HCT116 (cell line): ENCODE results near the gene GRHL1. TPM values are rescaled to one million over a fixed set of nuclear protein-coding genes. Genes with fewer than 3 reads are reported as not detected.

Experiments used
- ATAC-seq: fragments of 200-7000 bp; cut with Tn5 transposase; 2 replicates; pipeline ENCODE4 v1.9.1; 2020; ENCODE audit warnings: mild to moderate bottlenecking, moderate library complexity
- BruUV-seq: library from RNA; stranded (reverse); fragments of 400-500 nt; replicated peaks from 2 replicates; lab custom pipeline; 2021; lab: Mats Ljungman, UMichigan
- CTCF ChIA-PET: fragments of 300-600 bp; sonication (Branson Sonifier 250); formaldehyde crosslinking; loops from one replicate; lab custom pipeline; 2021; ENCODE audit warnings: antibody characterized with exemption; lab: Charles Lee
- POLR2A ChIA-PET: fragments of 300-600, 350-600 bp; sonication (Branson Sonifier 250); formaldehyde crosslinking; loops from one replicate; lab custom pipeline; 2021; ENCODE audit warnings: antibody characterized with exemption; lab: Charles Lee
- RAD21 ChIA-PET, 2 experiments: fragments of 300-600 bp; sonication (Branson Sonifier 250); formaldehyde crosslinking; loops; one replicate each; lab custom pipeline; 2023; ENCODE audit warnings: low total read pairs in 2 of 2; ENCODE audit not compliant: uncharacterized antibody in 2 of 2, unreplicated experiment in 2 of 2, low non-redundant PET in 1 of 2; lab: Charles Lee
- DNase-seq: peaks from one replicate; pipeline ENCODE4 v3.0.0-alpha.2; 2010; ENCODE audit warnings: low read depth, low spot score
- H2AFZ ChIP-seq: fragments of 200-600 bp; shearing (Covaris generic), sonication (generic); 2 replicates; pipeline ENCODE4 v1.6.1; 2017; ENCODE audit warnings: low read depth, mixed run types, mixed read lengths, antibody characterized with exemption, low read length; ENCODE audit not compliant: poor library complexity, severe bottlenecking
- H3K27ac ChIP-seq: 2 replicates; pipeline ENCODE4 v1.5.1; 2012; ENCODE audit warnings: low read depth, low read length
- H3K27me3 ChIP-seq: fragments of 200-600 bp; sonication (generic); 2 replicates; pipeline ENCODE4 v1.6.1; 2016; ENCODE audit warnings: mixed run types, low read length, mixed read lengths; ENCODE audit not compliant: insufficient read depth
- H3K36me3 ChIP-seq, 2 experiments: fragments of 200-500 bp in 1 of 2; fragments of 200-600 bp in 1 of 2; sonication (Bioruptor generic) in 1 of 2; sonication (generic) in 1 of 2; 2 replicates each; pipeline versions ENCODE4 v1.5.1 to v1.6.1; 2014 to 2016; ENCODE audit warnings: low read length in 2 of 2, inconsistent platforms in 1 of 2, mixed read lengths in 1 of 2, mixed run types in 1 of 2; ENCODE audit not compliant: insufficient read depth in 2 of 2, control insufficient read depth in 1 of 2
- H3K4me1 ChIP-seq, 2 experiments: fragments of 200-600 bp in 1 of 2; sonication (generic) in 1 of 2; 2 replicates each; pipeline versions ENCODE4 v1.5.1 to v1.6.1; 2012 to 2017; ENCODE audit warnings: low read length in 2 of 2, inconsistent platforms in 1 of 2, mild to moderate bottlenecking in 1 of 2, mixed read lengths in 1 of 2, mixed run types in 1 of 2, moderate library complexity in 1 of 2; ENCODE audit not compliant: insufficient read depth in 2 of 2, control insufficient read depth in 1 of 2
- H3K4me2 ChIP-seq: fragments of 200-600 bp; sonication (generic); 2 replicates; pipeline ENCODE4 v1.6.1; 2017; ENCODE audit warnings: mixed run types, low read length, mixed read lengths
- H3K4me3 ChIP-seq, 2 experiments: fragments of 200-600 bp in 1 of 2; sonication (generic) in 1 of 2; replicated peaks in 1 of 2; 2 replicates each; pipeline ENCODE4 v1.5.1; 2011 to 2016; ENCODE audit warnings: low read length in 2 of 2, control low read depth in 1 of 2, low read depth in 1 of 2, mild to moderate bottlenecking in 1 of 2, mixed read lengths in 1 of 2, mixed run types in 1 of 2
- H3K79me2 ChIP-seq: fragments of 200-600 bp; sonication (generic); 2 replicates; pipeline ENCODE4 v1.6.1; 2017; ENCODE audit warnings: mild to moderate bottlenecking, mixed run types, low read length, moderate library complexity, mixed read lengths; ENCODE audit not compliant: insufficient read depth
- H3K9ac ChIP-seq: fragments of 200-600 bp; sonication (generic); 2 replicates; pipeline ENCODE4 v1.6.1; 2016; ENCODE audit warnings: low read length, mixed read lengths
- H3K9me2 ChIP-seq: fragments of 200-600 bp; sonication (generic), shearing (Covaris generic); 2 replicates; pipeline ENCODE4 v1.6.1; 2017; ENCODE audit warnings: mixed run types, mild to moderate bottlenecking, moderate library complexity; ENCODE audit not compliant: insufficient read depth
- H3K9me3 ChIP-seq, 2 experiments: fragments of 200-500 bp in 1 of 2; fragments of 200-600 bp in 1 of 2; sonication (Bioruptor generic) in 1 of 2; sonication (generic) in 1 of 2; 2 replicates each; pipeline ENCODE4 v1.6.1; 2014 to 2017; ENCODE audit warnings: low read length in 2 of 2, mixed read lengths in 2 of 2, inconsistent platforms in 1 of 2, low read depth in 1 of 2, mild to moderate bottlenecking in 1 of 2, mixed run types in 1 of 2, moderate library complexity in 1 of 2; ENCODE audit not compliant: control insufficient read depth in 1 of 2, insufficient read depth in 1 of 2
- H4K20me1 ChIP-seq: fragments of 200-600 bp; sonication (generic), shearing (Covaris generic); 2 replicates; pipeline ENCODE4 v1.6.1; 2017; ENCODE audit warnings: mixed run types, mild to moderate bottlenecking, moderate library complexity; ENCODE audit not compliant: insufficient read depth
- ATF3 ChIP-seq: IDR thresholded peaks from 2 replicates; pipeline ENCODE4 v1.6.1; 2012
- CBX3 ChIP-seq: IDR thresholded peaks from 2 replicates; pipeline ENCODE4 v1.6.1; 2012; ENCODE audit warnings: low read depth
- CEBPB ChIP-seq: IDR thresholded peaks from 2 replicates; pipeline ENCODE4 v1.6.1; 2012; ENCODE audit warnings: low read depth
- CTCF ChIP-seq, 3 experiments: fragments of 200-600 bp in 1 of 3; sonication (generic) in 1 of 3; IDR thresholded peaks in 2 of 3; conservative IDR thresholded peaks in 1 of 3; 2 replicates each; pipeline ENCODE4 v1.5.1; 2012 to 2017; ENCODE audit warnings: low read depth in 2 of 3, low read length in 2 of 3, antibody characterized with exemption in 1 of 3, borderline replicate concordance in 1 of 3, control low read depth in 1 of 3, mild to moderate bottlenecking in 1 of 3, mixed read lengths in 1 of 3, mixed run types in 1 of 3, moderate library complexity in 1 of 3; ENCODE audit not compliant: insufficient read depth in 1 of 3
- EZH2 ChIP-seq: fragments of 200-600 bp; sonication (generic); IDR thresholded peaks from 2 replicates; pipeline ENCODE4 v1.6.1; 2017; ENCODE audit warnings: antibody characterized with exemption, mixed run types
- EZH2phosphoT487 ChIP-seq: fragments of 200-600 bp; IDR thresholded peaks from 2 replicates; pipeline ENCODE4 v1.6.1; 2018; ENCODE audit warnings: antibody characterized with exemption, borderline replicate concordance
- JUND ChIP-seq: IDR thresholded peaks from 2 replicates; pipeline ENCODE4 v1.6.1; 2012
- MAX ChIP-seq: IDR thresholded peaks from 2 replicates; pipeline ENCODE4 v1.6.1; 2012
- POLR2A ChIP-seq: IDR thresholded peaks from 2 replicates; pipeline ENCODE4 v1.7.0; 2011; ENCODE audit warnings: borderline replicate concordance; ENCODE audit not compliant: insufficient read depth, insufficient read length; ENCODE audit errors: extremely low read depth
- RAD21 ChIP-seq: IDR thresholded peaks from 2 replicates; pipeline ENCODE4 v1.6.1; 2012; ENCODE audit warnings: low read depth, mild to moderate bottlenecking
- REST ChIP-seq: IDR thresholded peaks from 2 replicates; pipeline ENCODE4 v1.6.1; 2012; ENCODE audit warnings: low read depth
- SP1 ChIP-seq: IDR thresholded peaks from 2 replicates; pipeline ENCODE4 v1.6.1; 2012; ENCODE audit warnings: low read depth
- SRF ChIP-seq: IDR thresholded peaks from 2 replicates; pipeline ENCODE4 v1.6.1; 2012; ENCODE audit warnings: low read depth
- TCF7L2 ChIP-seq: IDR thresholded peaks from 2 replicates; pipeline ENCODE4 v1.7.0; 2011; ENCODE audit warnings: borderline replicate concordance, inconsistent platforms; ENCODE audit not compliant: insufficient read depth, insufficient read length; ENCODE audit errors: extremely low read depth
- YY1 ChIP-seq: IDR thresholded peaks from 2 replicates; pipeline ENCODE4 v1.6.1; 2011; ENCODE audit warnings: low read length, low read depth, moderate library complexity, mild to moderate bottlenecking; ENCODE audit not compliant: insufficient replicate concordance; ENCODE audit errors: extremely low read depth
- ZBTB33 ChIP-seq: IDR thresholded peaks from 2 replicates; pipeline ENCODE4 v1.6.1; 2011; ENCODE audit warnings: mild to moderate bottlenecking, low read length, moderate library complexity; ENCODE audit not compliant: insufficient replicate concordance; ENCODE audit errors: extremely low read depth
- ZNF274 ChIP-seq: fragments of 200-500 bp; sonication (Bioruptor generic); IDR thresholded peaks from 2 replicates; pipeline ENCODE4 v1.6.1; 2014; ENCODE audit warnings: mild to moderate bottlenecking, low read depth, low read length, inconsistent platforms
- intact Hi-C: fragments of 100-400 bp; cut with micrococcal nuclease; formaldehyde crosslinking; loops from 2 replicates; pipeline ENCODE4 v1.10.0; 2022
- total RNA-seq: library from RNA; stranded (reverse); gene quantifications from one replicate; pipeline ENCODE4 v1.2.1, GENCODE V29; 2021; ENCODE audit not compliant: unreplicated experiment

GRHL1 gene
- total RNA-seq, 1 experiment from 2014 or later: 8.5 TPM

GRCh38 chr2:9961013-9961412 is 9.5 kb downstream of the GRHL1 start (continued):
- TF ChIP-seq REST: no peak
- no peak for TF ChIP-seq YY1
- TF ChIP-seq SP1: no peak
- TF ChIP-seq RAD21: no peak
- no peak for TF ChIP-seq CBX3
- no peak for TF ChIP-seq EZH2phosphoT487
- TF ChIP-seq SRF: no peak

GRCh38 chr2:9964334-9964980 is 13.0 kb downstream of the GRHL1 start:
- POLR2A ChIA-PET: no interaction called here
- no peaks in the 10 kb centered on the region for H3K9me2 ChIP-seq
- H3K4me2 ChIP-seq: no peak overlapping the region
- no peak overlapping the region for H3K9ac ChIP-seq
- no peaks in the 10 kb centered on the region for H3K9me3 ChIP-seq
- H4K20me1 ChIP-seq: no peaks in the 10 kb centered on the region
- H3K4me1 ChIP-seq: no peaks in the 10 kb centered on the region
- no peak overlapping the region for H3K4me3 ChIP-seq
- BruUV-seq: no TSS peak
- CTCF ChIA-PET: no interaction called here
- no peaks in the 10 kb centered on the region for H3K27me3 ChIP-seq
- intact Hi-C loops: no loop called here
- no peak overlapping the region for H2AFZ ChIP-seq
- H3K27ac ChIP-seq: no peak overlapping the region
- RAD21 ChIA-PET: no interaction called here
- no peak for DNase-seq
- peaks cover 0 to 7% of the 10 kb centered on the region in 2 experiments; a peak in 2 of 4 replicates for H3K36me3 ChIP-seq
- no peak for ATAC-seq
- no peaks in the 10 kb centered on the region for H3K79me2 ChIP-seq
- TF ChIP-seq MAX: no peak
- TF ChIP-seq ATF3: no peak
- TF ChIP-seq TCF7L2: no peak
- TF ChIP-seq CEBPB: no peak
- no peak for TF ChIP-seq SP1
- no peak for TF ChIP-seq EZH2
- no peak for TF ChIP-seq CBX3
- no peak for TF ChIP-seq EZH2phosphoT487
- TF ChIP-seq ZNF274: no peak
- no peak for TF ChIP-seq ZBTB33
- TF ChIP-seq JUND: no peak
- no peak for TF ChIP-seq RAD21
- TF ChIP-seq CTCF (IDR thresholded peaks at IDR 0.05 in 2 of 3, conservative IDR thresholded peaks at IDR 0.05 in 1 of 3; ENCODE audit: borderline replicate concordance in 1 of 3, insufficient read depth in 1 of 3, low read depth in 2 of 3, low read length in 2 of 3): no peak
- no peak for TF ChIP-seq POLR2A
